Stimulated activated CD8-positive, alpha-beta memory T cell treated with anti-CD3 and anti-CD28 coated beads, Interleukin-12 subunit alpha, Interleukin-12 subunit beta, amount 100 ng/mL, for 4 hours (primary cell): Measurements from ENCODE around the gene PRICKLE1.

Experiments
- DNase-seq: peaks from one replicate; pipeline ENCODE4 v3.0.0-alpha.2; 2020; ENCODE audit warnings: low read depth

Gene PRICKLE1

GRCh38 chr12:42588524-42589464 lies 752 bp downstream of the PRICKLE1 start:
- no peak for DNase-seq

- DNase-seq, result no peak
Measured at GRCh38 chr12:42587601-42588523, 1.7 kb downstream of the PRICKLE1 start.

- DNase-seq, result no peak
Measured at GRCh38 chr12:42586268-42586667, 3.3 kb downstream of the PRICKLE1 start.

GRCh38 chr12:42585841-42586216 lies 3.7 kb downstream of the PRICKLE1 start:
- no peak for DNase-seq

- no peak for DNase-seq
Measured at GRCh38 chr12:42585154-42585840, 4.2 kb downstream of the PRICKLE1 start.

GRCh38 chr12:42584651-42585111 lies 4.9 kb downstream of the PRICKLE1 start:
- no peak for DNase-seq

GRCh38 chr12:42583016-42583415 lies 6.5 kb downstream of the PRICKLE1 start:
- DNase-seq, result no peak

- DNase-seq, result no peak
Measured at GRCh38 chr12:42582498-42582897, 7.0 kb downstream of the PRICKLE1 start.

- no peak for DNase-seq
Measured at GRCh38 chr12:42582050-42582449, 7.5 kb downstream of the PRICKLE1 start.

GRCh38 chr12:42576374-42576773 lies 13.2 kb downstream of the PRICKLE1 start:
- no peak for DNase-seq

- DNase-seq, result no peak
Measured at GRCh38 chr12:42575717-42576116, 13.8 kb downstream of the PRICKLE1 start.

GRCh38 chr12:42574851-42575266 lies 14.7 kb downstream of the PRICKLE1 start:
- DNase-seq, result no peak

GRCh38 chr12:42571327-42572009 lies 18.1 kb downstream of the PRICKLE1 start:
- no peak for DNase-seq

GRCh38 chr12:42570076-42570475 lies 19.5 kb downstream of the PRICKLE1 start:
- no peak for DNase-seq

- DNase-seq, result no peak
Measured at GRCh38 chr12:42568952-42569915, 20.3 kb downstream of the PRICKLE1 start.

GRCh38 chr12:42565633-42566032 lies 23.9 kb downstream of the PRICKLE1 start:
- no peak for DNase-seq

- no peak for DNase-seq
Measured at GRCh38 chr12:42564996-42565395, 24.6 kb downstream of the PRICKLE1 start.

GRCh38 chr12:42564556-42564955 lies 25.0 kb downstream of the PRICKLE1 start:
- no peak for DNase-seq

GRCh38 chr12:42560977-42561376 lies 28.6 kb downstream of the PRICKLE1 start:
- DNase-seq, result no peak

- no peak for DNase-seq
Measured at GRCh38 chr12:42557586-42558172, 31.9 kb downstream of the PRICKLE1 start.
